Ishikawa (cell line): ENCODE results near the gene MCF2L2.

ENCODE experiments used
- CEBPB ChIP-seq: IDR thresholded peaks from 2 replicates; pipeline ENCODE4 v1.6.1; 2012
- CREB1 ChIP-seq: IDR thresholded peaks from 2 replicates; pipeline ENCODE4 v1.6.1; 2012; ENCODE audit warnings: low read depth
- EGR1 ChIP-seq: IDR thresholded peaks from 2 replicates; pipeline ENCODE4 v1.6.1; 2012
- EP300 ChIP-seq: IDR thresholded peaks from 2 replicates; pipeline ENCODE4 v1.6.1; 2012; ENCODE audit warnings: borderline replicate concordance
- FOXM1 ChIP-seq: IDR thresholded peaks from 2 replicates; pipeline ENCODE4 v1.6.1; 2012; ENCODE audit warnings: low read depth, borderline replicate concordance
- NFIC ChIP-seq: IDR thresholded peaks from 2 replicates; pipeline ENCODE4 v1.6.1; 2012
- RAD21 ChIP-seq: IDR thresholded peaks from 2 replicates; pipeline ENCODE4 v1.6.1; 2012; ENCODE audit warnings: low read depth
- TAF1 ChIP-seq: IDR thresholded peaks from 2 replicates; pipeline ENCODE4 v1.6.1; 2012; ENCODE audit warnings: low read depth, mild to moderate bottlenecking
- TCF12 ChIP-seq: IDR thresholded peaks from 2 replicates; pipeline ENCODE4 v1.6.1; 2012; ENCODE audit warnings: low read depth
- TEAD4 ChIP-seq: IDR thresholded peaks from 2 replicates; pipeline ENCODE4 v1.6.1; 2012
- USF1 ChIP-seq: IDR thresholded peaks from 2 replicates; pipeline ENCODE4 v1.6.1; 2012
- YY1 ChIP-seq: IDR thresholded peaks from 2 replicates; pipeline ENCODE4 v1.6.1; 2012; ENCODE audit warnings: low read depth
- ZBTB7A ChIP-seq: IDR thresholded peaks from 2 replicates; pipeline ENCODE4 v1.6.1; 2012; ENCODE audit warnings: low read depth
- TF ChIP-seq, protein P1 (sequence below): IDR thresholded peaks from 2 replicates; pipeline ENCODE4 v1.6.1; 2012; ENCODE audit warnings: low read depth, mild to moderate bottlenecking
- TF ChIP-seq, protein P2 (sequence below): IDR thresholded peaks from 2 replicates; pipeline ENCODE4 v1.6.1; 2012

The MCF2L2 gene

GRCh38 chr3:183265834-183266417 is 162.5 kb downstream of the MCF2L2 start:
- TF ChIP-seq EGR1 (no peak), TEAD4 (no peak), RAD21 (no peak), USF1 (no peak), CREB1 (no peak), YY1 (no peak), ZBTB7A (no peak), CEBPB (no peak), FOXM1 (no peak), NFIC (no peak), EP300 (no peak), TAF1 (no peak), TCF12 (no peak)
- TF ChIP-seq, protein P1, sequence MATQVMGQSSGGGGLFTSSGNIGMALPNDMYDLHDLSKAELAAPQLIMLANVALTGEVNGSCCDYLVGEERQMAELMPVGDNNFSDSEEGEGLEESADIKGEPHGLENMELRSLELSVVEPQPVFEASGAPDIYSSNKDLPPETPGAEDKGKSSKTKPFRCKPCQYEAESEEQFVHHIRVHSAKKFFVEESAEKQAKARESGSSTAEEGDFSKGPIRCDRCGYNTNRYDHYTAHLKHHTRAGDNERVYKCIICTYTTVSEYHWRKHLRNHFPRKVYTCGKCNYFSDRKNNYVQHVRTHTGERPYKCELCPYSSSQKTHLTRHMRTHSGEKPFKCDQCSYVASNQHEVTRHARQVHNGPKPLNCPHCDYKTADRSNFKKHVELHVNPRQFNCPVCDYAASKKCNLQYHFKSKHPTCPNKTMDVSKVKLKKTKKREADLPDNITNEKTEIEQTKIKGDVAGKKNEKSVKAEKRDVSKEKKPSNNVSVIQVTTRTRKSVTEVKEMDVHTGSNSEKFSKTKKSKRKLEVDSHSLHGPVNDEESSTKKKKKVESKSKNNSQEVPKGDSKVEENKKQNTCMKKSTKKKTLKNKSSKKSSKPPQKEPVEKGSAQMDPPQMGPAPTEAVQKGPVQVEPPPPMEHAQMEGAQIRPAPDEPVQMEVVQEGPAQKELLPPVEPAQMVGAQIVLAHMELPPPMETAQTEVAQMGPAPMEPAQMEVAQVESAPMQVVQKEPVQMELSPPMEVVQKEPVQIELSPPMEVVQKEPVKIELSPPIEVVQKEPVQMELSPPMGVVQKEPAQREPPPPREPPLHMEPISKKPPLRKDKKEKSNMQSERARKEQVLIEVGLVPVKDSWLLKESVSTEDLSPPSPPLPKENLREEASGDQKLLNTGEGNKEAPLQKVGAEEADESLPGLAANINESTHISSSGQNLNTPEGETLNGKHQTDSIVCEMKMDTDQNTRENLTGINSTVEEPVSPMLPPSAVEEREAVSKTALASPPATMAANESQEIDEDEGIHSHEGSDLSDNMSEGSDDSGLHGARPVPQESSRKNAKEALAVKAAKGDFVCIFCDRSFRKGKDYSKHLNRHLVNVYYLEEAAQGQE = no peak
- TF ChIP-seq, protein P2, sequence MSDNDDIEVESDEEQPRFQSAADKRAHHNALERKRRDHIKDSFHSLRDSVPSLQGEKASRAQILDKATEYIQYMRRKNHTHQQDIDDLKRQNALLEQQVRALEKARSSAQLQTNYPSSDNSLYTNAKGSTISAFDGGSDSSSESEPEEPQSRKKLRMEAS = no peak

DNA sequence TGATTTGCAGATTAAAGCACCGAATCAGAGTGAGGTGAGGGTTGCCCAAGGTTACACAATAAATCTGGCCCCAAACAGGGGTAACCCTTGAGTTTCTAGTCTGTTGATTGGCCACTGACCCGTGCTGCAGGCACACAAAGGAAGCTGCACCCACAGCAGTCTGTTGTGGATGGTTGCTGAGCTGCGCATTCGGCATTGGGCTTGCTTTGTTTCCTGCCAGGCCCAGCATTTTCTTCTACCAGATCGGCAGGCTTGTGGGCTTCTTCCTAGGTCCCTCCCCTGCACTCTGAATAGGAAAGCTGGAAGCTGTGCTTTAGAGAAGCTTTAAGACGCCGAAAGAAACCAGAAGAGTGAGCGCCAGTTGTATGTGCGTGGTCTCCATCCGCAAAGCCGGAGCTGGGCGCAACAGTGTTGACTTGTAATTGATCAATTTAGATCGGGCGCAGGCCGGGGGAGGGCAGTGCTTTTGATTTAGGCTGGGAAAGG is 163.2 kb downstream of the MCF2L2 start:
- TF ChIP-seq USF1 (no peak), TAF1 (no peak), RAD21 (no peak), EGR1 (no peak), FOXM1 (no peak), CREB1 (no peak), CEBPB (no peak), EP300 (no peak), NFIC (no peak), TCF12 (no peak), ZBTB7A (no peak), YY1 (no peak), TEAD4 (no peak)
- TF ChIP-seq, protein P1 = no peak
- TF ChIP-seq, protein P2 = no peak

DNA sequence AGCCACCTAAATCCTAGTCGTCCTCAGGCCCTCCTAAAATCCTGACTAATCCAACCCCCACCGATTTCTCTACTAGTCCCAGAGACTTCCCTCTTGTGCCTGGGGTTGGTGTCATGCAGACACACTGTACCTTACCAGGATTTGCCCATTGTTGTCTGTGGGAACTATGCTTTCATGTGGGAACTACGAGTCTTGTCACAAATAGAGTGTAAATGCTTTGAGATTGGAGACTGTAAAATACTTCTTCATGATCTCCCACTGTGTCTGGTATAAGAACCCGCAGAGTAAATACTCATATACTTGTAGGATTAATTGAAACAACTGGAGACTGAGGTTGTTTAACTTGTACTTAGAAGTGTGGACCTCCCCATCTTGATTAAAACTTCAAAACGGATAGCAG is 164.2 kb downstream of the MCF2L2 start:
- TF ChIP-seq FOXM1 = no peak
- TF ChIP-seq ZBTB7A = no peak
- TF ChIP-seq YY1 = no peak
- TF ChIP-seq, protein P2 = no peak
- TF ChIP-seq RAD21 = no peak
- no peak for TF ChIP-seq TEAD4
- no peak for TF ChIP-seq CEBPB
- TF ChIP-seq EGR1 = no peak
- TF ChIP-seq CREB1 = no peak
- TF ChIP-seq TCF12 = no peak

DNA sequence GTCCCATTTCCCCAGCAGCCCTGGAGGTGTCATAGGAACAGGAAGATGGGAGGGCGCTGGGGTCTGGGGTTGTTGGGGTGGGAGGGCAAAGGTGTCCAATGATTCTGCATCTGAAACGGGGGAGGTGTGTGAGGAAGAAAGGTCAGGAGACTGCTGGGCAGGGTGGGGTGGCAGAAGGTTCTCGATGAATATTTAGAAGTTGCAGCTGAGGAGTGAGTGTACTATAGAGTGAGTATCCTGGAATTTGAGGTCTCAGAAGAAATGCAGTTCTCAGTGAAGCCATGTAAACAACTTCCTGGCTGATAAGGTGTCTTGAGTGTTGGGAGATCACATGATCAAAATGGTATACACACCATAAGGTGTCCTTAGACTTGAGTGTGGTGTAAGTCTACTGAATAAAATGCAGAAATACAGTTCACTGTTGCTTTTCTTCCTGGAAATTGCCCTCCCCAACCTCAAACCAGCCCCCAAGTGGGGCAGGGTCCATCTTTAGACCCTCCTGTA is 165.5 kb downstream of the MCF2L2 start:
- no peak for TF ChIP-seq RAD21

DNA sequence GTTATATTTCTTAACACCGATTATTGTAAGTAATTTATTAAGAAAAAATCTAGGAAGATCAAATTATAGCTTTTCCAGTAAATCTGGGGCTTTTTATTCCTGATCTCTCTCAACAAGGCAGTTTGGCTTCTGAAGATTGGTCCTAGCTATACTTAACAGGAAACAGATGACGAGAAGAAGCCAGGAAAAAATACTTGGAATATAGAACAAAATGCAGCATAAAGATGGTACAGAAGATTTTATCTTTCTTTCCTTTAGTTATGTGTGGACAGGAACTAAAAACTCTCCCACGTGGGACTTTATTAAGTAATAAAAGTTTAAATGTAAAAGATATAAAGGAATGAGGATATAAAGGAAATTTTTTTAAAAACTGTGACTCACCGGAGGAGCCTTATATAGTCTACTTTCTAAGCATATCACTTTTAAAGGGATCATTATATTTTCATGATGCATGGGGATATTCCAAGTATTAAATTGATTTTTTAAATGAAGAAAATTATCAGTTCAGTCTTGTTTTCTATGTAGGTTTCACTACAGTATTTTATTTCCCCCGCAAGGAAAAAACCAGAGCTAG is 167.2 kb downstream of the MCF2L2 start:
- TF ChIP-seq, protein P1 = no peak
- TF ChIP-seq TEAD4 (no peak), ZBTB7A (no peak), NFIC (no peak), FOXM1 (no peak), YY1 (no peak), EP300 (no peak), EGR1 (no peak), TAF1 (no peak), CEBPB (no peak), USF1 (no peak), TCF12 (no peak), CREB1 (no peak), RAD21 (no peak)
- TF ChIP-seq, protein P2 = no peak
